Body of pancreas (tissue), 4 donors: ENCODE data around the gene TMEM8B. TPM values are rescaled to one million over a fixed set of nuclear protein-coding genes. Genes with fewer than 3 reads are reported as not detected.

ENCODE experiments used
- ATAC-seq: fragments of 150-250 bp; one replicate; pipeline ENCODE4 v1.9.1; 2016
- DNase-seq, 4 donors: peaks; one replicate each; pipeline ENCODE4 v3.0.0-alpha.2; 2019
- H3K27ac ChIP-seq, 4 donors: fragments of 200-600 bp; sonication (generic); 1 replicate in 3 of 4; 2 replicates in 1 of 4; pipeline versions ENCODE4 v1.5.1 to v1.6.1; 2016 to 2019; ENCODE audit warnings: mild to moderate bottlenecking in 1 of 4, mixed read lengths in 1 of 4, moderate library complexity in 1 of 4
- H3K27me3 ChIP-seq, 2 donors: fragments of 200-600 bp; sonication (generic); one replicate each; pipeline ENCODE4 v1.6.0; 2016; ENCODE audit warnings: mild to moderate bottlenecking in 1 of 2
- H3K36me3 ChIP-seq, 2 donors: fragments of 200-600 bp; sonication (generic); replicated peaks in 1 of 2; 2 replicates each; pipeline ENCODE4 v1.5.1; 2016; ENCODE audit warnings: low read depth in 2 of 2; ENCODE audit not compliant: insufficient read depth in 1 of 2
- H3K4me1 ChIP-seq: fragments of 200-600 bp; sonication (generic); one replicate; pipeline ENCODE4 v1.6.0; 2016
- H3K4me3 ChIP-seq, 2 donors: fragments of 200-600 bp; sonication (generic); 1 replicate in 1 of 2; 2 replicates in 1 of 2; pipeline ENCODE4 v1.5.1; 2016 to 2019
- H3K9me3 ChIP-seq, 3 donors: fragments of 200-600 bp; sonication (generic); 1 replicate in 2 of 3; 2 replicates in 1 of 3; pipeline ENCODE4 v1.5.1; 2016
- CTCF ChIP-seq, 7 experiments: fragments of 450-650 bp in 4 of 7; fragments of 200-600 bp in 3 of 7; sonication (generic) in 3 of 7; IDR thresholded peaks; one replicate each; pipeline ENCODE4 v1.5.1; 2016 to 2019; ENCODE audit warnings: antibody characterized with exemption in 7 of 7
- POLR2A ChIP-seq, 3 donors: fragments of 450-650 bp; IDR thresholded peaks; one replicate each; pipeline ENCODE4 v1.6.1; 2016; ENCODE audit warnings: antibody characterized with exemption in 3 of 3, mild to moderate bottlenecking in 2 of 3
- WGBS, 2 donors: methylation state at CpG; one replicate each; pipeline ENCODE4 v1.1.5; 2017; 5-methylcytosine and 5-hydroxymethylcytosine counted together
- intact Hi-C: fragments of 100-400 bp; cut with DNase I; formaldehyde crosslinking; loops from one replicate; pipeline ENCODE4 v1.15.1; 2023
- total RNA-seq, 2 donors: library from RNA; depleted of rRNA; stranded (reverse); fragments of >200 nt; gene quantifications; one replicate each; pipeline ENCODE4 v1.1.0, GENCODE V29; 2016

TMEM8B gene
- total RNA-seq, 2 donors from 2014 or later, result 7.3 to 7.9 TPM

GRCh38 chr9:35793461-35793860 lies 35.6 kb upstream of the TMEM8B start:
- no peak for DNase-seq
- H3K4me3 ChIP-seq, result no peak overlapping the region
- H3K9me3 ChIP-seq, result no peaks in the 10 kb centered on the region
- TF ChIP-seq CTCF (IDR thresholded peaks at IDR 0.05), result no peak
- no peak for TF ChIP-seq POLR2A (IDR thresholded peaks at IDR 0.05)
- no peaks in the 10 kb centered on the region for H3K27me3 ChIP-seq
- H3K4me1 ChIP-seq, result peaks cover 7% of the 10 kb centered on the region
- 75 to 87% methylated on average over 2 of the region's 2 CpGs for WGBS, 2 donors
- no peak for ATAC-seq
- H3K27ac ChIP-seq, result no peak overlapping the region
- intact Hi-C loops, result loop anchor here (5.0 kb wide), 1 partner anchor 84 kb away; no protein-coding TSS in a partner anchor
- H3K36me3 ChIP-seq, result no peaks in the 10 kb centered on the region

- Histone ChIP-seq H3K9me3 (no peaks in the 10 kb centered on the region), H3K27me3 (no peaks in the 10 kb centered on the region), H3K4me1 (no peaks in the 10 kb centered on the region), H3K4me3 (no peak overlapping the region), H3K36me3 (no peaks in the 10 kb centered on the region), H3K27ac (no peak overlapping the region)
- no peak for ATAC-seq
- TF ChIP-seq POLR2A (IDR thresholded peaks at IDR 0.05) (no peak), CTCF (IDR thresholded peaks at IDR 0.05) (no peak)
- intact Hi-C loops, result no loop called here
- DNase-seq, result no peak
Observed at GRCh38 chr9:35795695-35796094, 33.3 kb upstream of the TMEM8B start.

- H3K27ac ChIP-seq, result no peak overlapping the region
- no peak for TF ChIP-seq POLR2A (IDR thresholded peaks at IDR 0.05)
- no peak for TF ChIP-seq CTCF (IDR thresholded peaks at IDR 0.05)
- intact Hi-C loops, result no loop called here
- no peak for DNase-seq
- ATAC-seq, result no peak
- no peaks in the 10 kb centered on the region for H3K4me1 ChIP-seq
- H3K4me3 ChIP-seq, result no peak overlapping the region
- no peaks in the 10 kb centered on the region for H3K36me3 ChIP-seq
- no peaks in the 10 kb centered on the region for H3K9me3 ChIP-seq
- H3K27me3 ChIP-seq, result no peaks in the 10 kb centered on the region
- WGBS, 2 donors, result 78 to 83% methylated on average over 6 of the region's 6 CpGs
Observed at GRCh38 chr9:35797311-35798109, 31.5 kb upstream of the TMEM8B start.

- no peaks in the 10 kb centered on the region for H3K36me3 ChIP-seq
- no peak for ATAC-seq
- no peak for DNase-seq
- no peak for TF ChIP-seq POLR2A (IDR thresholded peaks at IDR 0.05)
- TF ChIP-seq CTCF (IDR thresholded peaks at IDR 0.05), result no peak
- intact Hi-C loops, result no loop called here
- H3K9me3 ChIP-seq, result no peaks in the 10 kb centered on the region
- H3K4me3 ChIP-seq, result no peak overlapping the region
- no peak overlapping the region for H3K27ac ChIP-seq
- H3K27me3 ChIP-seq, result no peaks in the 10 kb centered on the region
- WGBS, 2 donors, result 83 to 96% methylated on average over 4 of the region's 4 CpGs
- no peaks in the 10 kb centered on the region for H3K4me1 ChIP-seq
Observed at GRCh38 chr9:35798658-35799374, 30.2 kb upstream of the TMEM8B start.
